RWPE2 (cell line): Measurements from ENCODE around the gene CCDC77.

Source experiments
- ATAC-seq: fragments of 200-7000 bp; cut with Tn5 transposase; 3 replicates; pipeline ENCODE4 v1.9.1; 2021; ENCODE audit warnings: low read depth
- DNase-seq: peaks from one replicate; pipeline ENCODE4 v3.0.0-alpha.2; 2020; ENCODE audit warnings: low spot score
- H3K27ac ChIP-seq: fragments of 450-650 bp; 2 replicates; pipeline ENCODE4 v1.5.1; 2017; ENCODE audit warnings: mild to moderate bottlenecking; ENCODE audit not compliant: poor library complexity, severe bottlenecking
- H3K27me3 ChIP-seq: fragments of 250-450 bp; sonication (Bioruptor Pico); 2 replicates; pipeline ENCODE4 v1.5.1; 2021; ENCODE audit warnings: mild to moderate bottlenecking, moderate library complexity; ENCODE audit not compliant: insufficient read depth, poor library complexity, severe bottlenecking
- H3K36me3 ChIP-seq: fragments of 250-450 bp; sonication (Bioruptor Pico); 2 replicates; pipeline ENCODE4 v1.5.1; 2020; ENCODE audit warnings: low read depth, mild to moderate bottlenecking, moderate library complexity
- H3K4me1 ChIP-seq: fragments of 250-450 bp; sonication (Bioruptor Pico); 2 replicates; pipeline ENCODE4 v1.5.1; 2021; ENCODE audit warnings: mild to moderate bottlenecking, moderate library complexity; ENCODE audit not compliant: insufficient read depth, poor library complexity, severe bottlenecking
- H3K4me3 ChIP-seq: fragments of 250-450 bp; sonication (Bioruptor Pico); 2 replicates; pipeline ENCODE4 v1.5.1; 2021; ENCODE audit warnings: mild to moderate bottlenecking, moderate library complexity; ENCODE audit not compliant: severe bottlenecking
- H3K9me3 ChIP-seq: fragments of 250-450 bp; sonication (Bioruptor Pico); 2 replicates; pipeline ENCODE4 v1.5.1; 2021; ENCODE audit warnings: mild to moderate bottlenecking, moderate library complexity; ENCODE audit not compliant: severe bottlenecking
- CTCF ChIP-seq: fragments of 450-650 bp; IDR thresholded peaks from one replicate; pipeline ENCODE4 v1.5.1; 2017; ENCODE audit warnings: mild to moderate bottlenecking, moderate library complexity; ENCODE audit not compliant: poor library complexity, severe bottlenecking

Gene CCDC77

DNA sequence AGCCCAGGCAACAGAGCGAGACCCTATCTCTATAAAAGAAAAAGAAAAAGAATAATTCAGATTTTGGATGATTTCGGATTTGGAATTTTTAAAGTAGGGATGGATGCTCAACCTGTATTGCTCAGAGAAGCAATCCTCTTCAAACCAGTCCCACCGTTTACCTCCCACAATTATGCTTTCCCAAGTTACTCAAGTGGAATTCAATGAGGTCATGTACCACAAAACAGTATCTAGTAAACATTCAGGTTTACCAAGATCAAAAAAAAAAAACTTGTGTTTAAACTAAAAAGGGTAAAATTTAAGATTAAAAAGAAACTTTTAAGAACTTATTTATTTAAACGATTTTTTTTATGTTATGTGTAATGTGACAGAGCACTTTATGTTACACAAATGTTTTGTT is 14.8 kb upstream of the CCDC77 start:
- DNase-seq (no peak), ATAC-seq (no peak)
- Histone ChIP-seq H3K4me1 (peaks cover 20% of the 10 kb centered on the region), H3K36me3 (peaks cover 50% of the 10 kb centered on the region), H3K4me3 (no peak overlapping the region), H3K27ac (no peak overlapping the region), H3K9me3 (no peaks in the 10 kb centered on the region), H3K27me3 (no peaks in the 10 kb centered on the region)
- TF ChIP-seq CTCF = no peak

GRCh38 chr12:388012-388411 is 13.4 kb upstream of the CCDC77 start:
- Histone ChIP-seq H3K4me3 (peak overlapping the region; percentile 63), H3K27ac (peak overlapping the region; percentile 76), H3K9me3 (no peaks in the 10 kb centered on the region), H3K27me3 (no peaks in the 10 kb centered on the region), H3K36me3 (peaks cover 36% of the 10 kb centered on the region), H3K4me1 (peaks cover 20% of the 10 kb centered on the region)
- TF ChIP-seq CTCF = no peak
- ATAC-seq (no peak), DNase-seq (no peak)

DNA sequence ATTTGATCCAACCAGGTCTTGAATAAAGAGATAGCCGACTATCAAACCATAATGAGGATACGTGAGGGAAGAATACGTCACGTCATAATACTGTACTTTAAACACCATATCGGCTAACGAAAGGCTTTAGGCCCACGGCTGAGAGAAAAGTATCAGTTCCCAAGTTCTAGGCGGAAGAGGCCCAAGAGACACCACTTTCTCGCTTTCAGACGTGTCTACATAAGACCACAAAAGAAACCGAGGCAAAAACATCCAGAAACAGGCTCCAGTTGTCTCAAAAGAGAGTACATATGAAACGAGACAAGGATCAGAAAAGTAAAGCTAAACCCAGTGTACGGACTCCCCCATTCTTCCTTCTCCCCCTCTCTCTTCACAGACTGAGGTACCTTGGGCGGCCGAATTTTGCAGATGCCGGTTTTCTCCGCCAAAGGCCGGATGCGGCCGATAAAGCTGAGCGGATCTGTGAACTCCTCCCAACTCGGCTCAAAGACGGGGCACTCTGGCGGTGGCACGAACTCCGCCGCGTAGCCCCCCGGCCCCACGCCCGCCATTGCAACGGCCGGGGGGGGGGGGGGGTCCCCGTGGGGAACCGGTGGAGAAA is 12.8 kb upstream of the CCDC77 start:
- no peak for TF ChIP-seq CTCF
- no peaks in the 10 kb centered on the region for H3K27me3 ChIP-seq
- H3K4me3 ChIP-seq = peak overlapping the region; percentile 63
- peaks cover 30% of the 10 kb centered on the region for H3K36me3 ChIP-seq
- peak; percentile 32 for ATAC-seq
- no peak for DNase-seq
- peak overlapping the region; percentile 76 for H3K27ac ChIP-seq
- H3K4me1 ChIP-seq = peaks cover 20% of the 10 kb centered on the region
- no peaks in the 10 kb centered on the region for H3K9me3 ChIP-seq

DNA sequence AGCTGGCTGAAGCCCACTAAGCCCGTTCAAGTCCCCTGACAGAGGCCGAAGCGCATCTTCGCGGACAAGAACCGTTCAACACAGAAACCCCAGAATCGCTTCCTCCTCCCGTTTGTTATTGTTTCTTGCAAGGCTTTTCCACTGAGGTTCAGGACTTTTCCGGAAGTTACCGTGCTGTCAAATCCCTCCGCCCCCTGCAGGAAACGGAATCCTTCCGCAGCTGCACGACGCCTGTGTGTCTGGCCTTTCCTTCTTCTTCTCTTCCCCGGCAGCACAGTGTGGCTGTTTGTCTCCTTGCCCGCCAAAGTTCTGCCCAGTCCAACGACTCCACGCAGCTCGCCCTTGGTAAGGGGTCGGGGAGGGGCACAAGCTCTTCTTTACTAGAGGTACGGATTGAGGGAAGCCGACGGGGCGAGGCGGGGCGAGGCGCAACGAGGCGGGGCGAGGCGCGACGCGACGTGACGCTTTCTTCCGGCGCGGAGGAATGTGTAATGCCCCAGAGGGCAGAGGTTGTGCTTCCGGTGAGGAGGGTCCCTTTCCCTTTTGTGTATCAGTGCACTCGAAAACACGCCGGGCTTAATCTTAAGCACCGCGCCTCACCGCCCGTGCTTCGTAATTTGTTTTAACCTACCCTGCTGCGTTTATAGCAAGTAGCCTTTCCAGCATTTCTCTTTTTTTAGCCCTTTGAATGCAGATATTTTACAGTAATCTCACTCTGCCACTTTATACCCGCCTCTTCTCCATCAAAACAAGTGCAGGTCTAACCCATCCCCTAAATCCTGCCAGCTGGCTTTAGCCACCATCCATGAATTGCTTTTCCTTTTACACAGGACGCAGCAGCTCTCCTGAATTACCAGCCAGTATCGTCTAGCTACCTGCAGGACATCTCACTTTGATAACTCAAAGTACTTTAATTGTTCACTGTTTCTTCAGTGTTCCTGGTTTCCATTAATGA is 12.0 kb upstream of the CCDC77 start, which contains the start of gene KDM5A:
KDM5A (minus strand) TSS at position 179 of the 955 bp plus-strand sequence. CDS start 229 bp downstream, outside the sequence.
- DNase-seq (peak; percentile 88), ATAC-seq (peak; percentile 89)
- Histone ChIP-seq H3K4me3 (peak within 1 kb of the TSS; percentile 63), H3K4me1 (peaks cover 20% of the 10 kb centered on the region), H3K9me3 (no peaks in the 10 kb centered on the region), H3K36me3 (peaks cover 22% of the 10 kb centered on the region), H3K27me3 (no peaks in the 10 kb centered on the region), H3K27ac (peak within 1 kb of the TSS; percentile 76)
- TF ChIP-seq CTCF = no peak
